Measurements from ENCODE around the gene ANXA2.
A peak's percentile ranks its signal among the peaks of the same experiment; 100 is the strongest.

The ANXA2 gene

GRCh38 chr15:60363903-60364611 is 33.7 kb downstream of the ANXA2 start:
- no peak for DNase-seq

GRCh38 chr15:60363087-60363549 is 34.7 kb downstream of the ANXA2 start:
- no peak for DNase-seq

GRCh38 chr15:60362321-60363086 is 35.3 kb downstream of the ANXA2 start:
- peak; percentile 7 to 35 for DNase-seq

GRCh38 chr15:60359738-60360137 is 38.0 kb downstream of the ANXA2 start:
- DNase-seq = peak; percentile 22 to 27

GRCh38 chr15:60358935-60359682 is 38.7 kb downstream of the ANXA2 start:
- no peak for DNase-seq

- DNase-seq = no peak
These were observed 41.0 kb downstream of the ANXA2 start for GRCh38 chr15:60356832-60357231.

GRCh38 chr15:60355148-60355857 is 42.5 kb downstream of the ANXA2 start:
- DNase-seq = no peak

GRCh38 chr15:60353245-60353920 is 44.4 kb downstream of the ANXA2 start:
- no peak for DNase-seq

GRCh38 chr15:60352525-60352924 is 45.3 kb downstream of the ANXA2 start:
- no peak for DNase-seq

- DNase-seq = no peak
These were observed 46.7 kb downstream of the ANXA2 start for GRCh38 chr15:60351066-60351465.

- DNase-seq = no peak
These were observed 47.7 kb downstream of the ANXA2 start for GRCh38 chr15:60350108-60350507.

- no peak for DNase-seq
These were observed 48.2 kb downstream of the ANXA2 start for GRCh38 chr15:60349589-60349988.

GRCh38 chr15:60347480-60348049 is 50.2 kb downstream of the ANXA2 start:
- no peak for DNase-seq

- DNase-seq = no peak
These were observed 51.1 kb downstream of the ANXA2 start for GRCh38 chr15:60346653-60347052.

GRCh38 chr15:60346077-60346476 is 51.7 kb downstream of the ANXA2 start:
- no peak for DNase-seq

GRCh38 chr15:60345598-60345997 is 52.2 kb downstream of the ANXA2 start:
- DNase-seq = no peak

GRCh38 chr15:60344987-60345386 is 52.8 kb downstream of the ANXA2 start:
- no peak for DNase-seq

- DNase-seq = no peak
These were observed 53.3 kb downstream of the ANXA2 start for GRCh38 chr15:60344461-60344860.

GRCh38 chr15:60343221-60343970 is 54.4 kb downstream of the ANXA2 start:
- no peak for DNase-seq

- DNase-seq = no peak
These were observed 57.4 kb downstream of the ANXA2 start for GRCh38 chr15:60340207-60340921.

Data from activated CD4-positive, alpha-beta T cell treated with anti-CD3 and anti-CD28 coated beads, Interleukin-2, amount 50 U/mL, for 4 hours (primary cell).